NCI-H1105 treated with DMSO at 0.1 percent for 48 hours (cell line): ENCODE measurements around the gene OR5AU1.
A peak's percentile ranks its signal among the peaks of the same experiment; 100 is the strongest.
"Not testable (repeated sequence)": the region's sequence is repeated elsewhere in the genome, so short reads cannot be mapped to it uniquely, and the experiment has no call there.

Experiments
- DNase-seq: peaks from one replicate; lab custom pipeline; 2025; lab: John Stamatoyannopoulos, UW

The OR5AU1 gene

GRCh38 chr14:21171128-21171527 lies 15.3 kb upstream of the OR5AU1 start:
- DNase-seq: no peak

- no peak for DNase-seq
These were observed 13.7 kb upstream of the OR5AU1 start for GRCh38 chr14:21169573-21169972.

GRCh38 chr14:21168055-21168454 lies 12.2 kb upstream of the OR5AU1 start:
- no peak for DNase-seq

GRCh38 chr14:21165670-21166069 lies 9.8 kb upstream of the OR5AU1 start:
- DNase-seq: not testable (repeated sequence)

- DNase-seq: not testable (repeated sequence)
These were observed 9.2 kb upstream of the OR5AU1 start for GRCh38 chr14:21165002-21165605.

- no peak for DNase-seq
These were observed 8.0 kb upstream of the OR5AU1 start for GRCh38 chr14:21163871-21164291.

GRCh38 chr14:21162081-21162480 lies 6.2 kb upstream of the OR5AU1 start:
- no peak for DNase-seq

GRCh38 chr14:21160061-21160610 lies 4.3 kb upstream of the OR5AU1 start:
- no peak for DNase-seq

- DNase-seq: not testable (repeated sequence)
These were observed 2.3 kb upstream of the OR5AU1 start for GRCh38 chr14:21158175-21158574.

GRCh38 chr14:21149641-21150367 lies 6.1 kb downstream of the OR5AU1 start:
- DNase-seq: no peak

GRCh38 chr14:21145437-21145836 lies 10.4 kb downstream of the OR5AU1 start:
- DNase-seq: no peak

GRCh38 chr14:21142357-21142756 lies 13.5 kb downstream of the OR5AU1 start:
- no peak for DNase-seq

GRCh38 chr14:21136024-21136423 lies 19.8 kb downstream of the OR5AU1 start:
- DNase-seq: peak; percentile 53

- DNase-seq: no peak
These were observed 22.0 kb downstream of the OR5AU1 start for GRCh38 chr14:21133901-21134300.

- no peak for DNase-seq
These were observed 32.4 kb downstream of the OR5AU1 start for GRCh38 chr14:21123429-21123828.

- no peak for DNase-seq
These were observed 34.7 kb downstream of the OR5AU1 start for GRCh38 chr14:21121122-21121521.

GRCh38 chr14:21120686-21121085 lies 35.2 kb downstream of the OR5AU1 start:
- no peak for DNase-seq

- DNase-seq: no peak
These were observed 36.9 kb downstream of the OR5AU1 start for GRCh38 chr14:21118933-21119332.

- no peak for DNase-seq
These were observed 42.5 kb downstream of the OR5AU1 start for GRCh38 chr14:21113369-21113768.

GRCh38 chr14:21112255-21112654 lies 43.6 kb downstream of the OR5AU1 start:
- DNase-seq: no peak

GRCh38 chr14:21109377-21110138 lies 46.3 kb downstream of the OR5AU1 start:
- DNase-seq: no peak

- DNase-seq: no peak
These were observed 47.1 kb downstream of the OR5AU1 start for GRCh38 chr14:21108791-21109190.
